Panc1 (cell line): Measurements from ENCODE around the gene RAD23A. TPM values are rescaled to one million over a fixed set of nuclear protein-coding genes. Genes with fewer than 3 reads are reported as not detected.

Source experiments
- ATAC-seq: fragments of 200-7000 bp; cut with Tn5 transposase; 2 replicates; pipeline ENCODE4 v1.9.1; 2020; ENCODE audit warnings: mild to moderate bottlenecking, moderate library complexity
- BruUV-seq: library from RNA; stranded (reverse); fragments of 400-500 nt; replicated peaks from 2 replicates; lab custom pipeline; 2021; lab: Mats Ljungman, UMichigan
- CTCF ChIA-PET: fragments of 300-600 bp; sonication (Branson Sonifier 250); formaldehyde crosslinking; loops from one replicate; lab custom pipeline; 2022; ENCODE audit warnings: antibody characterized with exemption; lab: Charles Lee
- POLR2A ChIA-PET: fragments of 300-600 bp; sonication (Branson Sonifier 250); formaldehyde crosslinking; loops from one replicate; lab custom pipeline; 2022; ENCODE audit warnings: antibody characterized with exemption; lab: Charles Lee
- DNase-seq: peaks from one replicate; pipeline ENCODE4 v3.0.0-alpha.2; 2010; ENCODE audit warnings: low read depth, low spot score
- H3K27ac ChIP-seq: 2 replicates; pipeline ENCODE4 v1.5.1; 2011; ENCODE audit warnings: mild to moderate bottlenecking, low read length, inconsistent platforms
- H3K27me3 ChIP-seq: fragments of 200-500 bp; sonication (Bioruptor generic); 2 replicates; pipeline ENCODE4 v1.6.0; 2014; ENCODE audit warnings: low read length, inconsistent platforms; ENCODE audit not compliant: control insufficient read depth, insufficient read depth
- H3K36me3 ChIP-seq: fragments of 200-500 bp; sonication (Bioruptor generic); 2 replicates; pipeline ENCODE4 v1.5.1; 2014; ENCODE audit warnings: inconsistent platforms, mild to moderate bottlenecking, low read length, moderate library complexity; ENCODE audit not compliant: control insufficient read depth, insufficient read depth
- H3K4me1 ChIP-seq: 2 replicates; pipeline ENCODE4 v1.5.1; 2011; ENCODE audit warnings: inconsistent platforms, mild to moderate bottlenecking, low read length, moderate library complexity; ENCODE audit not compliant: control insufficient read depth, insufficient read depth
- H3K4me3 ChIP-seq, 2 experiments: 2 replicates each; pipeline ENCODE4 v1.5.1; 2011 to 2012; ENCODE audit warnings: low read depth in 2 of 2, low read length in 2 of 2, mild to moderate bottlenecking in 2 of 2, inconsistent platforms in 1 of 2, moderate library complexity in 1 of 2
- H3K9me3 ChIP-seq: fragments of 200-500 bp; sonication (Bioruptor generic); 2 replicates; pipeline ENCODE4 v1.5.1; 2014; ENCODE audit warnings: low read depth, mild to moderate bottlenecking, inconsistent platforms, low read length, moderate library complexity; ENCODE audit not compliant: control insufficient read depth, insufficient read depth
- CTCF ChIP-seq: fragments of 450-650 bp; IDR thresholded peaks from 2 replicates; pipeline ENCODE4 v1.5.1; 2017; ENCODE audit warnings: mild to moderate bottlenecking
- POLR2AphosphoS5 ChIP-seq: IDR thresholded peaks from 2 replicates; pipeline ENCODE4 v1.6.1; 2012; ENCODE audit warnings: mild to moderate bottlenecking, low read depth, low read length, moderate library complexity
- SIN3A ChIP-seq: IDR thresholded peaks from 2 replicates; pipeline ENCODE4 v1.6.1; 2012; ENCODE audit warnings: low read depth, mild to moderate bottlenecking, low read length, moderate library complexity, borderline replicate concordance; ENCODE audit not compliant: insufficient read depth
- TCF7L2 ChIP-seq: IDR thresholded peaks from 2 replicates; pipeline ENCODE4 v1.6.1; 2011; ENCODE audit warnings: mild to moderate bottlenecking, low read depth, low read length, inconsistent platforms
- in situ Hi-C: cut with HindIII; loops from 2 replicates; pipeline ENCODE4 v1.10.0; 2016; ENCODE audit warnings: low sequenced_read_pairs, low pct_unique_long_range_greater_than_20kb
- intact Hi-C: fragments of 100-400 bp; cut with micrococcal nuclease; formaldehyde crosslinking; loops from one replicate; pipeline ENCODE4 v1.10.0; 2022; ENCODE audit not compliant: unreplicated experiment
- total RNA-seq: library from RNA; stranded (reverse); gene quantifications from one replicate; pipeline ENCODE4 v1.2.1, GENCODE V29; 2021; ENCODE audit not compliant: unreplicated experiment
- TF ChIP-seq, protein P1 (sequence below), 2 experiments: IDR thresholded peaks; 2 replicates each; pipeline ENCODE4 v1.6.1; 2011 to 2012; ENCODE audit warnings: low read depth in 2 of 2, control low read depth in 1 of 2, low read length in 1 of 2, mild to moderate bottlenecking in 1 of 2, moderate library complexity in 1 of 2; ENCODE audit not compliant: insufficient read depth in 1 of 2

Gene RAD23A
- total RNA-seq, 1 experiment from 2014 or later: 111 TPM

- BruUV-seq: no TSS peak
- DNase-seq (no peak), ATAC-seq (no peak)
- TF ChIP-seq TCF7L2 (no peak), SIN3A (no peak)
- Histone ChIP-seq H3K4me1 (peaks cover 12% of the 10 kb centered on the region), H3K36me3 (no peaks in the 10 kb centered on the region), H3K27ac (peak overlapping the region; percentile 69; the same call in 1 of the 2 replicates), H3K27me3 (no peaks in the 10 kb centered on the region), H3K4me3 (no peak overlapping the region), H3K9me3 (no peaks in the 10 kb centered on the region)
- in situ Hi-C loops: no loop called here
- CTCF ChIA-PET: interaction anchor here (1.1 kb wide), 1 partner anchor 19 kb away, joined by 4 read pairs; no protein-coding TSS in a partner anchor
- intact Hi-C loops: loop anchor here (10.0 kb wide), 1 partner anchor 50 kb away; no protein-coding TSS in a partner anchor
- POLR2A ChIA-PET: no interaction called here
Observed at GRCh38 chr19:12984683-12985048, 39.0 kb downstream of the RAD23A start.

DNA sequence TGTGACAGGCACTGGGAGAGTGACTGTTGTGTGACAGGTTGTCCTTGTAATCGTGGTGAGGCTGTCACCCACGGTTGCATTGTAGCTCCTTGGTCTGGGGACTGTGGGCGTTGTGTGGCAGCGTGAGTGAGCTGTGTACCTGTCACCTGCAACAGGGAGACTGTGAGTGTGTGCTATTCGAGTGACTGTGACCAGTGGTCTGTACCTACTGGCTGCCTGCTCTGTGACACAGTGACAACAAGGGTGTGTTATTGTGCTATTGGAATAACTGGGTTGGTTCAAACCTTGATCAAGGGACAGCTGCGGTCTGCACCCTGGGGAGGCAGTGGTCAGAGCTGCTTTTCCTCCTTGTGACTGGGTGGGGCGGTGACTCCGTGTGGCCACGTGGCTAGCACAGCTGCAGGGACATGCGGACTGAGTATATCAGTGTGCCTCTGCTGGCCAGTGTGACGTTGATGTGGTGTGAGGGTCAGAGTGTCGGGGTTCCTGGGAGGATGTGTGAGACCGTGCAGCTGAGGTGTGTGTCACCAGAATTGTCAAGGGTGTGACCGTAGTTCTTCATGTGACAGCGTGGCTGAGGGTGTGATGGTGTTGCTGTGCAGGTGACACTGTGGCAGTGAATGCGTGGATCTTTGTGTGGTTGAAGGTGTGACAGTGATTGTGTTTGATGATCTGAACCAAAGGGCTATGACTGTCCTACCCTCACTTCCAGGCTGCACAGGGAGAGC, 39.6 kb downstream of the RAD23A start:
- Histone ChIP-seq H3K4me1 (peaks cover 12% of the 10 kb centered on the region), H3K27me3 (no peaks in the 10 kb centered on the region), H3K9me3 (no peaks in the 10 kb centered on the region), H3K4me3 (no peak overlapping the region), H3K27ac (no peak overlapping the region), H3K36me3 (no peaks in the 10 kb centered on the region)
- DNase-seq: no peak
- in situ Hi-C loops (no loop called here), intact Hi-C loops (loop anchor here (10.0 kb wide), 1 partner anchor 50 kb away; no protein-coding TSS in a partner anchor)
- no TSS peak for BruUV-seq
- TF ChIP-seq CTCF: no peak
- TF ChIP-seq TCF7L2: no peak
- TF ChIP-seq, protein P1, sequence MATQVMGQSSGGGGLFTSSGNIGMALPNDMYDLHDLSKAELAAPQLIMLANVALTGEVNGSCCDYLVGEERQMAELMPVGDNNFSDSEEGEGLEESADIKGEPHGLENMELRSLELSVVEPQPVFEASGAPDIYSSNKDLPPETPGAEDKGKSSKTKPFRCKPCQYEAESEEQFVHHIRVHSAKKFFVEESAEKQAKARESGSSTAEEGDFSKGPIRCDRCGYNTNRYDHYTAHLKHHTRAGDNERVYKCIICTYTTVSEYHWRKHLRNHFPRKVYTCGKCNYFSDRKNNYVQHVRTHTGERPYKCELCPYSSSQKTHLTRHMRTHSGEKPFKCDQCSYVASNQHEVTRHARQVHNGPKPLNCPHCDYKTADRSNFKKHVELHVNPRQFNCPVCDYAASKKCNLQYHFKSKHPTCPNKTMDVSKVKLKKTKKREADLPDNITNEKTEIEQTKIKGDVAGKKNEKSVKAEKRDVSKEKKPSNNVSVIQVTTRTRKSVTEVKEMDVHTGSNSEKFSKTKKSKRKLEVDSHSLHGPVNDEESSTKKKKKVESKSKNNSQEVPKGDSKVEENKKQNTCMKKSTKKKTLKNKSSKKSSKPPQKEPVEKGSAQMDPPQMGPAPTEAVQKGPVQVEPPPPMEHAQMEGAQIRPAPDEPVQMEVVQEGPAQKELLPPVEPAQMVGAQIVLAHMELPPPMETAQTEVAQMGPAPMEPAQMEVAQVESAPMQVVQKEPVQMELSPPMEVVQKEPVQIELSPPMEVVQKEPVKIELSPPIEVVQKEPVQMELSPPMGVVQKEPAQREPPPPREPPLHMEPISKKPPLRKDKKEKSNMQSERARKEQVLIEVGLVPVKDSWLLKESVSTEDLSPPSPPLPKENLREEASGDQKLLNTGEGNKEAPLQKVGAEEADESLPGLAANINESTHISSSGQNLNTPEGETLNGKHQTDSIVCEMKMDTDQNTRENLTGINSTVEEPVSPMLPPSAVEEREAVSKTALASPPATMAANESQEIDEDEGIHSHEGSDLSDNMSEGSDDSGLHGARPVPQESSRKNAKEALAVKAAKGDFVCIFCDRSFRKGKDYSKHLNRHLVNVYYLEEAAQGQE (IDR thresholded peaks at IDR 0.05; ENCODE audit: insufficient read depth in 1 of 2, low read depth in 2 of 2, low read length in 1 of 2): no peak
- no peak for TF ChIP-seq SIN3A
- TF ChIP-seq POLR2AphosphoS5: no peak
- ChIA-PET POLR2A (interaction anchor here (0.6 kb wide), 1 partner anchor 81 kb away, joined by 3 read pairs; no protein-coding TSS in a partner anchor), CTCF (interaction anchor here (1.0 to 1.1 kb wide), 3 partner anchors 20 to 109 kb away, joined by 3 to 4 read pairs (median 3); no protein-coding TSS in a partner anchor)
- ATAC-seq: peak; percentile 53
